ENCODE results near the gene RNF19B. TPM values are rescaled to one million over a fixed set of nuclear protein-coding genes. Genes with fewer than 3 reads are reported as not detected.

RNF19B gene
- total RNA-seq, 2 donors from 2014 or later = 92.0 to 246 TPM

Other genes starting within 250 kb of the RNF19B start
- 100 to 1,000 TPM; 228 to 274 TPM for gene YARS1, start 147.5 kb downstream of the RNF19B start, total RNA-seq
- 10 to 100 TPM; 31.0 to 54.9 TPM for gene S100PBP, start 147.2 kb downstream of the RNF19B start, total RNA-seq
- gene FNDC5, start 93.9 kb downstream of the RNF19B start, total RNA-seq = not detected
- gene HPCA, start 78.3 kb downstream of the RNF19B start, total RNA-seq = under 1 TPM in 1 of 2 donors, not detected in 1; 0.38 TPM
- 1 to 10 TPM; 2.5 to 5.9 TPM for gene TMEM54, start 63.4 kb downstream of the RNF19B start, total RNA-seq
- 100 to 1,000 TPM; 379 to 475 TPM for gene AK2, start 72.1 kb upstream of the RNF19B start, total RNA-seq
- 1 to 10 TPM; 2.4 to 4.4 TPM for gene AZIN2, start 116.3 kb upstream of the RNF19B start, total RNA-seq
- gene TRIM62, start 217.2 kb upstream of the RNF19B start, total RNA-seq = 10 to 100 TPM in 1 of 2 donors, 1 to 10 TPM in 1; 8.7 to 15.0 TPM

Data from natural killer cell treated with Interleukin-12 subunit alpha and Interleukin-12 subunit beta and Interleukin-15 and Interleukin-18, amount 100 ng/mL, for 72 hours (primary cell).